LHCN-M2 (cell line): ENCODE data around the gene ALOX15B. TPM values are rescaled to one million over a fixed set of nuclear protein-coding genes. Genes with fewer than 3 reads are reported as not detected.
"Not testable (repeated sequence)": the region's sequence is repeated elsewhere in the genome, so short reads cannot be mapped to it uniquely, and the experiment has no call there.

Source experiments
- DNase-seq: peaks from one replicate; pipeline ENCODE4 v3.0.0-alpha.2; 2012; ENCODE audit warnings: low read depth
- total RNA-seq: library from RNA; depleted of rRNA; stranded (reverse); fragments of >200 nt; gene quantifications from 2 replicates; pipeline ENCODE4 v1.2.3, GENCODE V29; 2014

Gene ALOX15B
- total RNA-seq, 1 experiment from 2014 or later: 0.17 TPM

DNA sequence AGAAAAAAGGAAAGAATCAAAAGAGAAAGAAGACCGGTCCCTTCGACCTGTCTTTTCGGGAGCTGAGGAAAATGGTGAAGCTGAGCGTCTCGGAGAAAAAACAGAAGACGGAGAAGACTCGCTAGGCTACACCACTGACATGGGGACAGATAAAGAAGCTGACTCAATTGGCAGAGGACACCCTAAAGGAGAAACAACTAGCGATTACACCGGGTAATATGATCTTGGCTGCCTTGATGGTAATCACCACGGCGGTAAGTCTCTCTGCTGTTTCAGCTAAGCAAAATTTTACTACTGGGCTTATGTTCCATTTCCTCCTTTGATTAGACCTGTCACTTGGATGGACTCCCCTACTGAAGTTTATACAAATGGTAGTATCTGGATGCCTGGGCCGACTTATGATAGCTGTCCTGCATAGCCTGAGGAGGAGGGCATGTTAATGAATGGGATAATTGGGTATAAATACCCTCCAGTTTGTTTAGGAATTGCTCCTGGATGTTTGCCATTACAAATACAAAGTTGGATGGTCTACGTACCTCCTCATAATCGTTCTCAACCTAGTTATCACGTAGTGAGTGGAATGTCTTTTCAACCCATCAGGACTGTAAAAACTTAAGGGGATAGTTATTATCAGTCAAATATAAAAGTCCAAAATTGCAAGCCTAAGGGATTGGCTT is 24.1 kb downstream of the ALOX15B start:
- DNase-seq: no peak

DNA sequence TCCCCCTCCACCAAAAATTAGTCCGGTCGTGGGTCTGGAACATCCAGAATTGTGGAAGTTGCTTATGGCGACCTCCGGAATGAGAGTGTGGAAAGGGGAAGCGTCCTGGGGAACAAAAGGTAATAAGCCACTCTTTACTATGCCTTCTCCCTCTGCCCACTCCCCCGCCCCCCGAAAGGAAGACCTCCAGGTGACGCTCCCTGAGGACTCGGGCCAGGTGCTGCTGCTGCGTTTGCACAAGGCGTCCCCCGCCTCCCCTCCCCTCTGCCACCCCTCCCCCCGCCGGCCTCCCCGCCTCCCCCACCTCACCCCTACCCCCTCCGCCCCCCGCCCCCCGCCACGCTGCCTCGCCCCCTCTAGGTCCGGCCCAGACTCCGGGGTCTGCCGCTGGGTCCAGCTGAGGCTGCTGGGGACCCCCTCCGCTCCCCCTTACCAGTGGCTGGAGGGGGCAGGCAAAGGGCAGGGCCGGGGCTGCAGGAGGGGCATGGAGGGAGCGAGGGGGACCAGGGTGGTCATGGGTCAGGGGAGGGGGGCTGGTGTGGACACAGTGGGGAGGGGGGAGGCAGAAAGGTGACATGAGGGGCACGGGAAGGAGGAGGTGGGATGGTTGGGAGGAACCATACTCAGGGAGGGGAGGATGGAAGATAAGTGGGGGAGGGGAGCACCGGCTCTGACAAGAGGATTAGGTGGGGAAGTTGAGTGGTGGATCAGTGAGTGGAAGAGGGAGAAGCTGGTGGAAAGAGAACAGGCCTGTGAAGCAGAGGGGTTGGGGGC is 25.1 kb downstream of the ALOX15B start:
- no peak for DNase-seq

DNA sequence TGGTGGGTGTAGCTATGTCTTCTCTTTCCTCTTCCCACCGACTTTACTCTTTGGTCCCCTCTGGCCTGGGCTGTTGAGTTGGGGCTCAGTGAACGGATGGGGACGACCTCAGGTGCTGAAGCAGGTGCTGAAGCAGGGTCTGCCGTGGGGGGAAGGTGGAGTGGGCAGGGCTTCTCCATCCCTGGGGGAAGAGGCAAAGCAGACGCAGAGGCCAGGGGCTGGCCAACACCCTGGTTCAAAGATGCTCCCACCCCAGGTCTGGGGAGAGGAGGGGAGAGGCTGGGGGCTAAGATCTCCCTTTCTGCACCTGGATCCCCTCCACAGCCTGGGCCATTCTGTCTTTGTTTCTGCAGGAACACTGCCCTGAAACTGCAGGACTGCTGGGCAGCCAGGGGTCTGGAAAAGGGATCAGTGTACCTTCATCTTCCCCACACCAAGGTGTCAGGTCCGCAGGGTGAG is 25.7 kb downstream of the ALOX15B start:
- no peak for DNase-seq

DNA sequence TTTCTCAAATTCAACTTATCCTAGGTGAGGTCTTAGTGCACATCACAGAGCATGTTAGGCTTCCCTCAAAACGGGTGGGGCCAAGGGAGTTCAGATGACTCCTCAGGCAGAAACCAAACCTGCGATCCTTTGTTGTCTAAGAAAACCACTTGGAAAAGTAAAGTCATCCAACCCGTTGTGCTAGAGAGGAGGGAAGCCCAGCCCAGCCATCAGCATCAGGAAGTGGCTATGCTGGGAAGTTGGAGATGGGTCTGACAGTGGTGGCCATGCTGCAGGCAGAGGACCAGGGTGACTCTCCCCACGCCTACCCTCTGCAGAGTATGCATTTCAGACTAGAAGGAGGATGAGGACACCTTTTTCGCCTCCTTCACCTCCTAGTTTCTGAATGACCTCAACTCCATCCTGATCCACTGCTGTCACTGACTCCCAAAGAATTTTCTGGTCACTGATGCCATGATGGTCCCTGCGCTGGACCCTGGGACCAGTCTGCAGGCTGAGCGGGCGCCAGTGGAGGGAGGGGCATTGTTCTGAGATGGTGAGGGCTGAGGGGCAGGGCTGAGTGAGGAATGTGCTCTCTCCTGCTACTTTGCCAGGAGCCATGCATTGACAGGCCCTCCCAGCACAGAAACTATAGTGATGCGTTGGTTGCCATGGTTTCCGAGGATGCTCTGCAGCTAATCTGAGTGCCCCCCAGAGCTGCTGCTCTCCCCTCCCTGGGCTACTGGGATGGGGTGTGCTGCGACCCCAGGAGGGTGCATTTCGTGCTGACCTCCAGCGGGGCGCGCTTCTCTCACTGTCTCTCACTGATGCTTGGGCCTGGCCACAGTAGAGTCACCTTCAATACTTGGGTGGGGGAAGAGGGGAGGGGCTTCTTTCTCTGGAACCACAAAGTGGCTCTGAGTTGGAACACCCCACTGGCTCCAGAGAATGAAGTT is 28.2 kb downstream of the ALOX15B start:
- no peak for DNase-seq

DNA sequence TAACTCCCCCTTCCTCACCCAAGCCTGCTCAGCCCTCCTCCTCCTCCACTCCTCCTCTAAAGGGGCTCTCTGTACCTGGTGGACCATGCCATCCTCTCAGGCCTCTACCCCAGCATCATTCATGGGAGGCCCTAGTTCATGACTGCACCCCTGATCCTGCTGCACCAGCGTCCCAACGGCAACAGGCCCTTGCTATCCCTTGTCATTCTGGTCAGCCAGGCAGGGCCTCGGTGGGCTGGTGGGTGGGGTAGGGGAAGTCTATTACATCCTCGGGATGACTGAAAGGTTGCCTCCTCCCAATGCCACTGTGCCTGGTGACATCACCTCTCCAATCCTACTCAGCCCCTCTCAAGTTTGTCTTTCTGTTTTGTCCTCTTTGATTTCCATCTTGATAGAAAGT is 28.9 kb downstream of the ALOX15B start:
- DNase-seq: no peak

DNA sequence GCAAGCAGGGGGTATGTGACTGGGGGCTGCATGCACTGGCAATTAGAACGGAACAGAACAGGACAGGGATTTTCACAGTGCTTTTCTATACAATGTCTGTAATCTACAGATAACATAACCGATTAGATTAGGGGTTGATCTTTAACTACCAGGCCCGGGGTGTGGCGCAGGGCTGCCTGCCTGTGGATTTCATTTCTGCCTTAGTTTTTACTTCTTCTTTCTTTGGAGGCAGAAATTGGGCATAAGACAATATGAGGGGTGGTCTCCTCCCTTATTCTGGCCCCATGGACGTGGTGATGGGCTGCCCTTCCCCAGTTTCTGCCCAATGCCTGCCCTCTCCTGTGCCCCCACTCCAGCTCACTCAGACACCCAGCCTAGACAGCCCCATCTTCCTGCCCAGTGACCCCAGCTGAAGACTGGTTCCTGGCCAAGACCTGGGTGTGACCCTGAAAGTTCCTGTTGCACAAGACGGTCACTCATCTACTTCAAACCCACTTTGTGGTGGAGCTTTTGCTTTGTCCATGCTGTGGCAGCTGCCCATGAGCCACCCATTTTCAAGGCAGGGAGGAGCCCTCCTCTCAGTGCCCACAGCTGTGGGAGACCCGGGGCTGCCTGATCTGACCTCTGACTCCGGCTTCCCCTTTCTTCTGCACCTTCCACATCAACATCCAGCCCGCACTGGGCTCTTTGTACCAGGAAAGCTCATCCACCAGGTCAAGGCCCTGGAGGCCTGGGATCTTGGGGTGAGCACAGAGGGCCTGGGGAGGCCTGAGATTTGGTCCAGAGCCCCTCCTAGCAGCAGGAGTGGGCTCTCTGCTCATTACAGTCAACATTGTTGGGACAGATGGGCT is 30.1 kb downstream of the ALOX15B start:
- DNase-seq: no peak

DNA sequence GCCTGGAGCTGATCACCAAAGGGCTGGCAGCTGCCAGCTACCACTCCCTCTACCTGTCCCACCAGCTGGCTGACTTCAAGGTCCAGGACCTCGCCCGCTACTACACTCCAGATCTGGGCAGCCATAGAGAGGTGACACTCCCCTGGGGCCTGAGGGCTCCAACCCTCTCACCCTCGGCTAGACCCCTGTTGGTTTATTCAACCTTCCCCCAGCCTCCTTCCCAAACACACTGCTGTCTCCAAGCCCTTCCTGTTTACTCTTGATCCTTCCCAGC is 30.7 kb downstream of the ALOX15B start:
- DNase-seq: no peak

DNA sequence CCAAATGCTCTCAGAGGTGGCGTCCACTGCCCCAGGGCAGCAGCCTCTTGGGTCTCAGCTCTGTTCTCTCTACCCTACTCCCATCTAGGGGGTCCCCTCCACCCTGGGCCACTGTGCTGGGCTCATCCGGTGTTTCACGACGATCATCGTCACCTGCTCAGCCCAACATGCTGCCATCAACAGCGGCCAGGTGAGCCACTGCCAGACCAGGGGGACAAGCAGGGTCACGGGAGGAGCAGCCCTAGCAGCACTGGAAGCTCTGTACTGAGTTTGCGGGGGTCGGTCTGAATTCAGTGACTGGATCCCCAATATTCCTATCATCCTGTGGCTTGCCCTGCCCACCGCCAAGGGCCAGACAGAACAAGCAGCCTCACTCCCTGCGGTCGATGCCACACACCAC is 32.6 kb downstream of the ALOX15B start:
- DNase-seq: no peak

DNA sequence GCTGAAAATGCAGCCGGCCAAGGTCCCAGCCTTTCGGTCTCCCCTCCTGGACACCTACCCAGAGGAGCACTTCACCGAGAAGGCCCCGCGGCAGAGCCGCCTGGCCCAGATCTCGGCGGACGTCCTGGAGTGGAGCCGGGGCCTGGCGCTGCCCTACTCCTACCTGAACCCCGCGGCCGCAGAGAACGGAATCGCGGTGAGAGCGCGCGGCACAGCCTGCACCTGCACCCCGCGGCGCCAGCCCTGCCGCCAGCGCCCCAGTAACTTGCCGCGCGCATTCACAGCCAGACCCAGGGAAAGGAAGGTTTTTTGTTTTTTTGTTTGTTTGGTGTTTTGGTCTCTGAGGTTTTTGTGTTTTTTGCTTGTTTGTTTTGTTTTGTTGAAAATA is 33.5 kb downstream of the ALOX15B start:
- DNase-seq: no peak

DNA sequence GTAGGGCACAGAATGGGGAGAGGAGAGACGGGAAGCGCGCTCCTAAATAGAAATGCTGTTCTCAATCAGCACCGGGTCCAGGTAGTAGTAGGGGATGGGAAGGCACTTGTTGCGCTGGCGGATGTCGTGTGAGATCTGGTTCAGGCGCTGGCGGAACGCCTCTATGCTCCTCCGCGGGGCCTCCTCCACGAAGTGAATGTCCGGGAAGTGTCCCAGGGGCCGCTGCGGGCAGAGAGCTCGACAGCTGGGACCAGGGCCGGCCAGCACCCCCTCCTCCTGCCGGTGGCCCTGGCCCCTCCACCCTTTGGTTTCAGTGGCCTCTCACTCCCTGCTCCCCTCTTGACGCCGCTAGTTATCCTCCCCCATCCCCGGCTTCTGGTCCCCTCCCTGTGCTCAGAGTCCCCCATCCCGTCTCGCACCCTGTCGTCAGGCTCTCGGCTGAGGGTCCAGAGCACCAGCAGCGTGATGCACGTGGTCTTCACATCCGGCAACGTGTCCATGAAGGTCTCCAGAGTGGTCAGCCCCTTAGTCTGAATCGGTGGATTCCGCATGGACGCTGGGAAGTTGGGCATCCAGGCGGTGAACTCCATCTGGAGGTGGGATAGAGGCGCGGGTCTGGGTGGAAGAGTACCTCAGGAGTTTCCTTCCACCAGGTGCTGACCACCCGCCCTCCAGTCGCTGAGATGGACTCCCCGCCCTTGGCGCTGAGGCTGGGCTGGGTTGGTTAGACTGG is 34.0 kb downstream of the ALOX15B start:
- DNase-seq: no peak

DNA sequence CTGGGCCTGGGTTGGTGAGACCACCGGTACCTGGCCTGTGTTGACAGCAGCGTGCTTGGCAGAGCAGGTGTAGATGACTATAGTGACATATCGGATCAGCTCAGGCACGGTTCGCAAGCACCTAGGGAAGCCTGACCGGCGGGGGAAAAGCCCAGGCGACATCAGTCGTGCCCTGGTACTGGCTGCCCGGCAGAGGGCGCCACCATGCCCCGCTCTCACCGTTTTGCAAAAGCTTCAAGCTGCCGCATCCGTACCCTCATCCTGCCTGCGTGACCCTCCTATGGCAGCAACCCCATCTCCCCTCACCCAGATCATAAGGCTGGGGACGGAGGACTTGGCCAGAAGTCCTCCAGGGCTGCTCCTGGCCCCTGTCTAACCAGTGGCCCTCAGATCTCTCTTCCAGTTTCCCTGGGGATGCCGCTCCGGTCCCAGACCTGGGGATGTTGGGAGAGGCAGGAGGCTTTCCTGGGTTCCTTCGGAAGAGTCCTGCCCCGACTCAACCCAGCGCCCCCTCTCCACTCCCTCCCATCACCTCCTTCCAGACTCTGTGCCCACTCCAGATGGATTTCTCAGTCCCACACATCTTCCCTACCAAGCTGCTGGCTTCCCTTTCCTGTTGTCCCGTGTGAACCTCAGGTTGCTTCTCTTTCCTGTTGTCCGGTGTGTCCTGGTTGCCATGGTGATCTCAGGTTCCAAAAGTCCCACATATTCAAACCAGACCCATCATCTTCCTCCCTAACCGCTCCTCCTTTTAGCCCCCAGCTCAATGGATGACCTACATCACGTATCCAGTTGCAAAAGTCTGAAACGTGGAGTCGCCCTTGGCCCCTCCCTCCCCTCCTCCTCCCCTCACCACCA is 35.0 kb downstream of the ALOX15B start:
- DNase-seq: peak; percentile 29

DNA sequence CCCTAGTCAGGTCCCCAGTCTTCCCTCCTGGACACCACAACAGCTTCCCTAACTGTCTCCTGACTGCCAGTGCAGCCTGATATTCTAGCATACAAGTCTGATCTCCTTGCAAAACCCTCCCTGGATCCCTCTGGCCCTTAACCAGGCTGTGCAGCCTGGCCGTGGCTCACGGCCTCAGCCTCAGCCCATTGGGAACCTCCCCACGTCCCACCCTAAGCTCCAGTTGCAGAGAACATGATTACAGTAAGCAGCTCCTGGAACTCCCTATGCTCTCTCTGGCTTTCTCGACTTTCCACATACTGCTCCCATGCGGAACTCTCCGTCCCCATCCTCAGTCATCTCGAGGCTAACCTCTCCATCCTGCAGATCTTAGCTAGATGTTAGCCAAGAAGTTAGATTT is 35.7 kb downstream of the ALOX15B start:
- DNase-seq: no peak

DNA sequence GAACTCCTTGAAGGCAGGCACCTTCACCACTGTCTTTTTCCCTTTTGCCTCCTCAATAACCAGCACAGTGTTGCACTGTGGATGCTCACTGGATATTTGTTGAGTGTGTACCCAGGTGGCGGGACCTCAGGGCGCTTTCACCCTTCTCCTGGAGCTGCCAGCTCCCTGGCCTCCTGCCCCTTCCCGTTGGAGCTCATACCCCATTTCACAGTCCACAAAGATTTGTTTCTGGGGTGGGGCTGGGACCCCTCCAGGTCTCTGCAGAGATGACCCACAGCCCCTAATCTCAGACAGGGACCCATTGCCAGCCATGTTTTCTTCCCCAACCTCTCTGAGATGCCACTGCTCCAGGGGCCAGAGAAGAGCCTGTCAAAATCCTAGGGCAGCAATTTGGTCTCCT is 36.2 kb downstream of the ALOX15B start:
- DNase-seq: no peak

DNA sequence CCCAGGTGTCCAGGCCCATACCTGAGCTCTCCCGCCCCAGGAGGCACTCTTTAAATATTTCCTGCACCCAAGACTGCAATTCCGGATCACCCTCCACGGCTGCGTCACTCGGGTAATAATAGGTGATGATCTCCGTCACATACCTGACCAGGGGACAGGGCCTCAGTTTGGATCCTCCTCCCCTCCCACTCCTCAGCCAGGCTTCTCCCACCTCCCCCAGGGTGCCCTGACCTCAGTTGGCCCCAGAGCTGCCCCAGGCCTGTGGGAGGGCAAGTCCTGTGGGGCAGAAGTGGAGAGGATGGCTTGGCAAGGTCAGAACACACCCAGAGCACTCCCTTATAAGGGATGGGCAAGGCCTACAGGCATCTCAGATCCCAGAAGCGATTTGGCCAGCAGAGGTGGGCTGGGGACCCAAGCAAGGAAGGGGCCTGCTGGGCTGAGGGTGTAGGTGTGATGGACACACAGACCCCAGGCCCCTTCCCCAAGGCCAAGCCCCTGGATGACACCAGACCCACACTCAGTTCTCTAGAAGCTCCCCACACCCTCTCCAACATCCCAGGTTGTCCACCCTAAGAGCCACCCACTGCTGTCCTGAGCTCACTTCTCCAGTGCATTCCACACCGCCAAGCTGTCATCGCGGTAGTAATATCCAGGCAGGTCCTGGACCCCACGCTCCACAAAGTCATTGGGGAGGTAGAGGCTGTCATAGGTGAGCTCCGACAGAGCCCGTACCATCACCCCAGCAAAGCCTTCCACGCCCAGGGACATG is 36.9 kb downstream of the ALOX15B start:
- no peak for DNase-seq

DNA sequence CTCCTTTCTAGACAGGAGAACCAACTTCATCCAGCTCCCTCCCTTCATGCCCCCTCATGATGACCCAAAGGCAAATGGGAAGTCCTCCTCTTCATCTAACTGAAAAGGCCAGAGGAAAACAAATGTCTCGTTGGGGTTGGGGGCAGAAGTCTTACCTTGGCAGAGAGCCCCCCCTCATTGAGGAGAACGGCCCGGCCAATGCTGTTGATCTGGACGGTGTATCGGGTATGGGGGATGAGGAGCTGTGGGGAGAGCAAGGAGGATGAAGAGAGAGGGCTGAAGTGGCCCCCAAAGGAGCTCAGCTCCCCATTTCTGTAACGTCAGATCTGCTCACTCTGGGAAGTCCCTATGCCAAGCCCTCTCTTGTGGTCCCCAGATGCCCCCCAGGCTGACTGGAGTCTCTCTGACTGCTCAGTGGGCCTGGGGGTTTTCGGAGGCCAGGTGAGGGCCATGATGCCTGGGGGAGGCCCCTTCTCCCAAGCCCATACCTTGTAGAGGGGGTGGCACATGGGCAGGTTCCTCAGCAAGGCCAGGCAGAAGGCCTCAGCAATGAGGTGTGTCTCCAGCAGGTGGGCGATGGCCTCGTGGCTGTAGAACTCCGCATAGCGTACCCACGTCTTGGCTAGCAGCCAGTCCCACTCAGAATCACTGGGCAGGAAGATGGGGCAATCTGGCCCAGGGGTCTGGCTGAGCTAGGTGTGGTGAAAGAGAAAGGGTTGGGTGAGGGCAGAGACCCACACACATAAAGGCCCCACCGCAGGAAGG is 37.8 kb downstream of the ALOX15B start:
- DNase-seq: no peak

DNA sequence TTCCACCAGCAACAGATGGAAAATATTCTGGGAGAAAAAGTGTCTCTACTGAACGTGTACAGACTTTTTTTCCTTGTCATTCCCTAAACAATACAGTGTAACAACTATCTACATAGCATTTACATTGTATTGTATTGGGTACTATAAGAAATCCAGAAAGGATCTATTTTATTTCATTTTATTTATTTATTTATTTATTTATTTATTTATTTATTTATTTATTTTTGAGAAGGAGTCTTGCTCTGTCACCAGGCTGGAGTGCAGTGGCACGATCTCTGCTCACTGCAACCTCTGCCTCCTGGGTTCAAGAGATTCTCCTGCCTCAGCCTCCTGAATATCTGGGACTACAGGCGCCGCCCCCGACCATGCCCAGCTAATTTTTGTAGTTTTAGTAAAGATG is 39.1 kb downstream of the ALOX15B start:
- DNase-seq: not testable (repeated sequence)

DNA sequence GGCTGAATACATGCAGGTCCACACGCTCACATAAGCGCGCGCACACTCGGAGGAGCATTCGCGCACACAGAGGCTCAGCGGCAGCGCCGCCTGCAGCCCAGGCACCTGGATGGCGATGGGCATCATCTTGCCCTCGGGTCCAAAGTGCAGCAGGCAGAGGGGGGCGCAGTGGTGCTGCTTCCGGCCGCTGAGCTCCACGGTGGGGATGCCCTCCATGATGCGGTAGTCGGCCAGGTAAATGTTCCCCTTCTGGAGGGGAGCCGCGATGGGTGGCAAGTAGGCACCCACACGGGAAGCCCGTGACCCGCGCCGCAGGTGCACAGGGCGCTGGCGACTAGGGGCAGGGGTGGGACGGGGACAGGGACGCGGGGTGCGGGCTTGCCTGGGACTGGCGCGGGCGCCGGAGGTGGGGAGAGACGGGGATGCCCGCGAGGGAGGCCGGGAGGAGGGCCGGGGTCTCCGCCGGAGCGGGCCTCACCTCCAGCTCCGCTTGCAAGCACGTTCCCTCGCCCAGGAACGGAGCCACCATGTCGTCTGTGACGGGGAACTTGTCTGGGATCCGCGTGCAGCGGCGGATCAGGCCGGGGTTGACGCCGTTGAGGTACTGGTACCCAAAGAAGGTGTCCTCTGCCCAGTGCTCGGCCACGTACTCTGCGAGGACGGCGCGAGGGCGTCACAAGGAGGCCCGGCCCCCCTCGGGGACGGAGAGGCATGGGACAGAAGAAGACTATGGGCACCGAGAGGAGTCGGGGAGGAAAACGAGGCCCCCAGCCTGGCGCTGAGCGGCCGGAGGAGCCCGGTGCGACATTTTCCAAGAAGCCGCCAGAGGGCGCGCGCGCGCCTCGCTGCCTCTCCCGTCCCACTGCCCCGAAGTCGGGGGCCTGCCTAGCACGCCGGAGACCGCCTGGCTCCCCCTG is 40.7 kb downstream of the ALOX15B start:
- DNase-seq: peak; percentile 34
